ENCODE data around the gene KCNB1.

DNA sequence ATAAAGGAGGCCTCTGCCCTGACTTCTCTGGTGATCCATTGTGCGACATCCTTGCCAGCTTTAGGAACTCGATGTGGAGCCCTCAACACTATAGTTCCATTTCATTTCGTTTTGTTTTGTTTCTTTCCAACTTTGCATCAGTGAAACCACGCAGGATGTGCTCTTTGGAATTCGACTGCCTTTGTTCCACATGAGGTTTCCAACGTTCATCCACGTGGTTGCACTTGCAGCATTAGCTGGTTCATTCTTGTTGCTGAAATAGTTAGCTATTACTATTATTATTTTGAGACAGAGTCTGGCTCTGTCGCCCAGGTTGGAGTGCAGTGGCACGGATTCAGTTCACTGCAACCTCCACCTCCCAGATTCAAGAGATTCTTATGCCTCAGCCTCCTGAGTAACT is 143.3 kb downstream of the KCNB1 start:
- TF ChIP-seq, protein P1, sequence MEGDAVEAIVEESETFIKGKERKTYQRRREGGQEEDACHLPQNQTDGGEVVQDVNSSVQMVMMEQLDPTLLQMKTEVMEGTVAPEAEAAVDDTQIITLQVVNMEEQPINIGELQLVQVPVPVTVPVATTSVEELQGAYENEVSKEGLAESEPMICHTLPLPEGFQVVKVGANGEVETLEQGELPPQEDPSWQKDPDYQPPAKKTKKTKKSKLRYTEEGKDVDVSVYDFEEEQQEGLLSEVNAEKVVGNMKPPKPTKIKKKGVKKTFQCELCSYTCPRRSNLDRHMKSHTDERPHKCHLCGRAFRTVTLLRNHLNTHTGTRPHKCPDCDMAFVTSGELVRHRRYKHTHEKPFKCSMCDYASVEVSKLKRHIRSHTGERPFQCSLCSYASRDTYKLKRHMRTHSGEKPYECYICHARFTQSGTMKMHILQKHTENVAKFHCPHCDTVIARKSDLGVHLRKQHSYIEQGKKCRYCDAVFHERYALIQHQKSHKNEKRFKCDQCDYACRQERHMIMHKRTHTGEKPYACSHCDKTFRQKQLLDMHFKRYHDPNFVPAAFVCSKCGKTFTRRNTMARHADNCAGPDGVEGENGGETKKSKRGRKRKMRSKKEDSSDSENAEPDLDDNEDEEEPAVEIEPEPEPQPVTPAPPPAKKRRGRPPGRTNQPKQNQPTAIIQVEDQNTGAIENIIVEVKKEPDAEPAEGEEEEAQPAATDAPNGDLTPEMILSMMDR (IDR thresholded peaks at IDR 0.05): no peak
- no peak for TF ChIP-seq ZFX (IDR thresholded peaks at IDR 0.05; ENCODE audit: borderline replicate concordance)

Measured in 22Rv1 (cell line).